Endodermal cell (in vitro differentiated cells): Measurements from ENCODE around the gene FAIM. TPM values are rescaled to one million over a fixed set of nuclear protein-coding genes. Genes with fewer than 3 reads are reported as not detected.
A peak's percentile ranks its signal among the peaks of the same experiment; 100 is the strongest.

Source experiments
- DNase-seq: peaks from one replicate; pipeline ENCODE4 v3.0.0-alpha.2; 2017
- H3K27ac ChIP-seq: 2 replicates; pipeline ENCODE4 v1.5.1; 2013; ENCODE audit warnings: mild to moderate bottlenecking, low read depth, low read length, moderate library complexity
- H3K27me3 ChIP-seq: 2 replicates; pipeline ENCODE4 v1.6.1; 2013; ENCODE audit warnings: mild to moderate bottlenecking, low read length, moderate library complexity; ENCODE audit not compliant: insufficient read depth, control insufficient read depth, poor library complexity, severe bottlenecking
- H3K36me3 ChIP-seq: 2 replicates; pipeline ENCODE4 v1.7.0; 2013; ENCODE audit warnings: mild to moderate bottlenecking, low read length, moderate library complexity; ENCODE audit not compliant: control insufficient read depth, insufficient read depth
- H3K4me1 ChIP-seq: one replicate; pipeline ENCODE4 v1.7.0; 2013; ENCODE audit warnings: low read length; ENCODE audit not compliant: control insufficient read depth, insufficient read depth
- H3K4me3 ChIP-seq: 2 replicates; pipeline ENCODE4 v1.5.1; 2013; ENCODE audit warnings: mild to moderate bottlenecking, low read length, moderate library complexity
- H3K9ac ChIP-seq: 2 replicates; pipeline ENCODE4 v1.6.1; 2013; ENCODE audit warnings: mild to moderate bottlenecking, low read length, moderate library complexity; ENCODE audit not compliant: poor library complexity, severe bottlenecking; ENCODE audit errors: extremely low read depth
- H3K9me3 ChIP-seq: 2 replicates; pipeline ENCODE4 v1.6.1; 2013; ENCODE audit warnings: mild to moderate bottlenecking, low read length, moderate library complexity; ENCODE audit not compliant: control insufficient read depth
- H3K27ac Mint-ChIP-seq: 2 replicates; pipeline ENCODE4 v1.8.0; 2020; ENCODE audit warnings: mixed read lengths
- H3K27me3 Mint-ChIP-seq: 2 replicates; pipeline ENCODE4 v1.8.0; 2021; ENCODE audit warnings: mild to moderate bottlenecking, mixed read lengths; ENCODE audit not compliant: insufficient read depth
- H3K36me3 Mint-ChIP-seq: 2 replicates; pipeline ENCODE4 v1.8.0; 2020; ENCODE audit warnings: low read depth, mixed read lengths
- H3K4me1 Mint-ChIP-seq: 2 replicates; pipeline ENCODE4 v1.8.0; 2020; ENCODE audit warnings: mixed read lengths
- H3K4me3 Mint-ChIP-seq: 2 replicates; pipeline ENCODE4 v1.8.0; 2020; ENCODE audit warnings: mild to moderate bottlenecking, moderate library complexity, mixed read lengths
- H3K9me3 Mint-ChIP-seq: 2 replicates; pipeline ENCODE4 v1.8.0; 2020; ENCODE audit warnings: mild to moderate bottlenecking, mixed read lengths
- CTCF ChIP-seq: fragments of 200-600 bp; sonication (generic); conservative IDR thresholded peaks from 2 replicates; pipeline ENCODE4 v1.5.0; 2021; ENCODE audit warnings: antibody characterized with exemption, mild to moderate bottlenecking
- WGBS, 2 experiments: methylation state at CpG; one replicate each; pipeline versions ENCODE4 v1.1.5 to v1.1.7; 2013; ENCODE audit warnings: missing lambda C conversion rate in 2 of 2, mixed read lengths in 1 of 2; ENCODE audit not compliant: insufficient coverage in 1 of 2, insufficient read length in 1 of 2; 5-methylcytosine and 5-hydroxymethylcytosine counted together
- total RNA-seq, 2 donors: library from RNA; stranded (reverse); fragmentation: NEBNext Ultra II Directional in 1 of 2; extraction: Animal tissue kit (Norgen Biotek cat#: 25700) in 1 of 2; gene quantifications; 2 replicates in 1 of 2; 3 replicates in 1 of 2; pipeline ENCODE4 v1.2.1, GENCODE V29; 2021

Gene FAIM
- total RNA-seq, 2 donors from 2014 or later: 12.2 to 17.8 TPM

DNA sequence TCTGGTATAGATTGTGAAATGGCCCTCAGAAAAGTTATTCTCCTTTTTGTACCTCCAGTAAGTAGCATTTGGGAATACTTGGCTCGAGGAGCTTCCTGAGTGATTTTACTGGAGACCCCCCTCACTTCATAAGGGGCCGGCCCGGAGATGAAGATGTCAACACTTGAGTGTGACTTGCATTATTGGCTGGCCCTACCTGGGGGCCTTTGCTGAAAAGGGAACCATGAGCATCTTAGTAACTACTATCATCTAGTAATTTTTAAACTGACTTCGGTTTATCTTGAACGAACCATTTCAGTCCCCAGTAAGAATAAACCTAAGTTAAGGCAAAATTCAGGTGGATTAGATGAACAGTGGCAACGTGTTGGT lies 1.3 kb downstream of the FAIM start:
- Histone ChIP-seq H3K4me1 (no peaks in the 10 kb centered on the region), H3K4me3 (peak overlapping the region; percentile 88), H3K9ac (no peak overlapping the region), H3K27me3 (no peaks in the 10 kb centered on the region), H3K27ac (no peak overlapping the region), H3K9me3 (no peaks in the 10 kb centered on the region), H3K36me3 (no peaks in the 10 kb centered on the region)
- peaks cover 11% of the 10 kb centered on the region for H3K4me1 Mint-ChIP-seq
- H3K9me3 Mint-ChIP-seq: no peaks in the 10 kb centered on the region
- 83 to 95% methylated on average over 3 to 6 of the region's 6 CpGs for WGBS, 2 experiments
- peak overlapping the region; percentile 76 for H3K4me3 Mint-ChIP-seq
- DNase-seq: no peak
- H3K36me3 Mint-ChIP-seq: peaks cover 9% of the 10 kb centered on the region
- no peak overlapping the region for H3K27ac Mint-ChIP-seq
- peaks cover 4% of the 10 kb centered on the region for H3K27me3 Mint-ChIP-seq
- no peak for TF ChIP-seq CTCF

- no peaks in the 10 kb centered on the region for H3K27me3 Mint-ChIP-seq
- Histone ChIP-seq H3K4me3 (no peak overlapping the region), H3K9me3 (no peaks in the 10 kb centered on the region), H3K36me3 (no peaks in the 10 kb centered on the region), H3K4me1 (no peaks in the 10 kb centered on the region), H3K27me3 (no peaks in the 10 kb centered on the region), H3K9ac (no peak overlapping the region), H3K27ac (no peak overlapping the region)
- WGBS, 2 experiments: 83 to 89% methylated on average over 1 of the region's 1 CpG
- DNase-seq: no peak
- H3K4me3 Mint-ChIP-seq: no peak overlapping the region
- no peak overlapping the region for H3K27ac Mint-ChIP-seq
- no peaks in the 10 kb centered on the region for H3K9me3 Mint-ChIP-seq
- peaks cover 4% of the 10 kb centered on the region for H3K4me1 Mint-ChIP-seq
- H3K36me3 Mint-ChIP-seq: peaks cover 9% of the 10 kb centered on the region
- no peak for TF ChIP-seq CTCF
Measured at GRCh38 chr3:138615462-138615861, 6.9 kb downstream of the FAIM start.

DNA sequence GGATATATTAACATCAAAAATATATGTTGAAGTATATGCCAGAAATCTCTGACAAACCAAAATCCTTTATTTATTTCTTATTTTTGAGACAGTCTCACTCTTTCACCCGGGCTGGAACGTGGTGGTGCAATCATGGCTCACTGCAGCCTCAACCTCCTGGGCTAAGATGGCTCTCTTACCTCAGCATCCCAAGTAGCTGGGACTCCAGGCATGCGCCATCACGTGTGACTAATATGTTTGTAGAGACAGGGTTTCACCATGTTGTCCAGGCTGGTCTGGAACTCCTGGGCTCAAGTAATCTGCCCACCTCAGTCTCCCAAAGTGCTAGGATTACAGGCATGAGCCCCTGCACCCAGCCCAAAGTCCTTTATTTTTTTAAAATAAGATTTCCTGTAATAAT lies 11.9 kb downstream of the FAIM start:
- DNase-seq: no peak
- TF ChIP-seq CTCF: no peak
- H3K4me1 Mint-ChIP-seq: no peaks in the 10 kb centered on the region

More for the DNA sequence above, 11.9 kb downstream of the FAIM start:
- no peak overlapping the region for H3K27ac ChIP-seq
- 94 to 100% methylated on average over 2 to 4 of the region's 4 CpGs for WGBS, 2 experiments
- no peak overlapping the region for H3K4me3 ChIP-seq
- no peaks in the 10 kb centered on the region for H3K9me3 ChIP-seq
- no peaks in the 10 kb centered on the region for H3K27me3 Mint-ChIP-seq
- peaks cover 8% of the 10 kb centered on the region for H3K36me3 Mint-ChIP-seq
- no peaks in the 10 kb centered on the region for H3K9me3 Mint-ChIP-seq
- H3K27me3 ChIP-seq: no peaks in the 10 kb centered on the region
- H3K4me3 Mint-ChIP-seq: no peak overlapping the region
- H3K27ac Mint-ChIP-seq: no peak overlapping the region
- peaks cover 6% of the 10 kb centered on the region for H3K36me3 ChIP-seq
- no peaks in the 10 kb centered on the region for H3K4me1 ChIP-seq
- H3K9ac ChIP-seq: no peak overlapping the region
